RWPE2 (cell line): ENCODE measurements around the gene ZNF169.
"Not testable (repeated sequence)": the region's sequence is repeated elsewhere in the genome, so short reads cannot be mapped to it uniquely, and the experiment has no call there.

ENCODE experiments used
- ATAC-seq: fragments of 200-7000 bp; cut with Tn5 transposase; 3 replicates; pipeline ENCODE4 v1.9.1; 2021; ENCODE audit warnings: low read depth
- DNase-seq: peaks from one replicate; pipeline ENCODE4 v3.0.0-alpha.2; 2020; ENCODE audit warnings: low spot score
- H3K27ac ChIP-seq: fragments of 450-650 bp; 2 replicates; pipeline ENCODE4 v1.5.1; 2017; ENCODE audit warnings: mild to moderate bottlenecking; ENCODE audit not compliant: poor library complexity, severe bottlenecking
- H3K27me3 ChIP-seq: fragments of 250-450 bp; sonication (Bioruptor Pico); 2 replicates; pipeline ENCODE4 v1.5.1; 2021; ENCODE audit warnings: mild to moderate bottlenecking, moderate library complexity; ENCODE audit not compliant: insufficient read depth, poor library complexity, severe bottlenecking
- H3K36me3 ChIP-seq: fragments of 250-450 bp; sonication (Bioruptor Pico); 2 replicates; pipeline ENCODE4 v1.5.1; 2020; ENCODE audit warnings: low read depth, mild to moderate bottlenecking, moderate library complexity
- H3K4me1 ChIP-seq: fragments of 250-450 bp; sonication (Bioruptor Pico); 2 replicates; pipeline ENCODE4 v1.5.1; 2021; ENCODE audit warnings: mild to moderate bottlenecking, moderate library complexity; ENCODE audit not compliant: insufficient read depth, poor library complexity, severe bottlenecking
- H3K4me3 ChIP-seq: fragments of 250-450 bp; sonication (Bioruptor Pico); 2 replicates; pipeline ENCODE4 v1.5.1; 2021; ENCODE audit warnings: mild to moderate bottlenecking, moderate library complexity; ENCODE audit not compliant: severe bottlenecking
- H3K9me3 ChIP-seq: fragments of 250-450 bp; sonication (Bioruptor Pico); 2 replicates; pipeline ENCODE4 v1.5.1; 2021; ENCODE audit warnings: mild to moderate bottlenecking, moderate library complexity; ENCODE audit not compliant: severe bottlenecking
- TF ChIP-seq, protein P1 (sequence below): fragments of 450-650 bp; IDR thresholded peaks from one replicate; pipeline ENCODE4 v1.5.1; 2017; ENCODE audit warnings: mild to moderate bottlenecking, moderate library complexity; ENCODE audit not compliant: poor library complexity, severe bottlenecking

The ZNF169 gene

DNA sequence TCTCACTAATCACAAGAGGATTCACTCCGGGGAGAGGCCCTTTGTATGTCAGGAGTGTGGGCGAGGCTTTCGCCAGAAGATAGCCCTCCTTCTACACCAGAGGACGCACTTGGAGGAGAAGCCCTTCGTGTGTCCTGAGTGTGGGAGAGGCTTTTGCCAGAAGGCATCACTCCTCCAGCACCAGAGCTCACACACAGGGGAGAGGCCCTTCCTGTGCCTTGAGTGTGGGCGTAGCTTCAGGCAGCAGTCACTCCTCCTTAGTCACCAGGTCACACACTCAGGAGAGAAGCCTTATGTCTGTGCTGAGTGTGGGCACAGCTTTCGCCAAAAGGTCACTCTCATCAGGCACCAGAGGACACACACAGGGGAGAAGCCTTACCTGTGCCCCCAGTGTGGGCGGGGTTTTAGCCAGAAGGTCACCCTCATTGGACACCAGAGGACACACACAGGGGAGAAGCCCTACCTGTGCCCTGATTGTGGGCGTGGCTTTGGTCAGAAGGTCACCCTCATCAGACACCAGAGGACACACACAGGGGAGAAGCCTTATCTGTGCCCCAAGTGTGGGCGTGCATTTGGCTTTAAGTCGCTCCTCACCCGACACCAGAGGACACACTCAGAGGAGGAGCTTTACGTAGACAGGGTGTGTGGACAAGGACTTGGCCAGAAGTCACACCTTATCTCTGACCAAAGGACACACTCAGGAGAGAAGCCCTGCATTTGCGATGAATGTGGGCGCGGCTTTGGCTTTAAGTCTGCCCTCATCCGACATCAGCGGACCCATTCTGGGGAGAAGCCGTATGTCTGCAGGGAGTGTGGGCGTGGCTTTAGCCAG, 41.6 kb downstream of the ZNF169 start:
- Histone ChIP-seq H3K4me3 (no peak overlapping the region), H3K4me1 (no peaks in the 10 kb centered on the region), H3K9me3 (no peaks in the 10 kb centered on the region), H3K27ac (no peak overlapping the region), H3K27me3 (no peaks in the 10 kb centered on the region), H3K36me3 (peaks cover 4% of the 10 kb centered on the region)
- TF ChIP-seq, protein P1, sequence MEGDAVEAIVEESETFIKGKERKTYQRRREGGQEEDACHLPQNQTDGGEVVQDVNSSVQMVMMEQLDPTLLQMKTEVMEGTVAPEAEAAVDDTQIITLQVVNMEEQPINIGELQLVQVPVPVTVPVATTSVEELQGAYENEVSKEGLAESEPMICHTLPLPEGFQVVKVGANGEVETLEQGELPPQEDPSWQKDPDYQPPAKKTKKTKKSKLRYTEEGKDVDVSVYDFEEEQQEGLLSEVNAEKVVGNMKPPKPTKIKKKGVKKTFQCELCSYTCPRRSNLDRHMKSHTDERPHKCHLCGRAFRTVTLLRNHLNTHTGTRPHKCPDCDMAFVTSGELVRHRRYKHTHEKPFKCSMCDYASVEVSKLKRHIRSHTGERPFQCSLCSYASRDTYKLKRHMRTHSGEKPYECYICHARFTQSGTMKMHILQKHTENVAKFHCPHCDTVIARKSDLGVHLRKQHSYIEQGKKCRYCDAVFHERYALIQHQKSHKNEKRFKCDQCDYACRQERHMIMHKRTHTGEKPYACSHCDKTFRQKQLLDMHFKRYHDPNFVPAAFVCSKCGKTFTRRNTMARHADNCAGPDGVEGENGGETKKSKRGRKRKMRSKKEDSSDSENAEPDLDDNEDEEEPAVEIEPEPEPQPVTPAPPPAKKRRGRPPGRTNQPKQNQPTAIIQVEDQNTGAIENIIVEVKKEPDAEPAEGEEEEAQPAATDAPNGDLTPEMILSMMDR, result no peak
- no peak; the same call in 1 of the 3 replicates for ATAC-seq
- no peak for DNase-seq

DNA sequence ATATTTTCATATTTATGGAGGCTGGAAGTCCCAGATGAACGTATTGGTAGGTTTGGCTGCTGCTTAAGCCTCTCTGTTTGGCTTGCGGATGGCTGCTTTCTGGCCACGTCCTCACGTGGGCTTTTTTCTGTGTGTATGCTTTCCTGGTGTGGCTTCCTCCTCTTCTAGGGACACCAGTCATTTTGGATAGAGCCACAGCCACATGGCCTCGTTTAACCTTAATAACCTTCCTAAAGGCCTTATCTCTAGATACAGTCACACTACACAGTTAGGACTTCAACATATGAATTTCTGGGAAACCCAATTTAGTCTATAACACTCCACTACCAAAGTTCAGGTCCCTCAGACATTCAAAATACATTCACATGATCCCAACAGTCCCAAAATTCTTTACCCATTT, 42.5 kb downstream of the ZNF169 start:
- H3K27ac ChIP-seq, result no peak overlapping the region
- no peak overlapping the region for H3K4me3 ChIP-seq
- H3K9me3 ChIP-seq, result no peaks in the 10 kb centered on the region
- no peaks in the 10 kb centered on the region for H3K27me3 ChIP-seq
- no peaks in the 10 kb centered on the region; the same call in 1 of the 2 replicates for H3K36me3 ChIP-seq
- DNase-seq (no peak), ATAC-seq (no peak)
- H3K4me1 ChIP-seq, result no peaks in the 10 kb centered on the region
- TF ChIP-seq, protein P1, result no peak

DNA sequence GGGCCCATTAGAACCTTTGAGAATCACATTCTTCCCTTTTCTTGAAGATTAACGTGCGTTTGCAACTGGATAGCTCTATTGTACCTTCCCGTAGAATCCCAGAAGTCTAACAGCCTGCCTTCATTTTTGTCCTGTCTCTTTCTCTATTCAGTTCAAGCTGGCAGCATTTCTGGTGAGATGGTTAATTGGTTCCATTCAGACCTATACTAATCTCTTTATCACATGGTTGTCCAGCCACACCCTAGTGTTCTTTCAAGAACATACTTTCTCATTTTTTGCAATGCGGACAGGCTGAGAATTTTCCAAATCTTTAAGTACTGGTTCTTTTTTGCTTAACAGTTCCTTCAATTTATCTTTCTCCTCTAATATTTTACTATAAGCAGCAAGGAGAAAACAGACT, 43.3 kb downstream of the ZNF169 start:
- no peak for ATAC-seq
- Histone ChIP-seq H3K27me3 (no peaks in the 10 kb centered on the region), H3K27ac (no peak overlapping the region), H3K9me3 (no peaks in the 10 kb centered on the region), H3K4me1 (no peaks in the 10 kb centered on the region), H3K36me3 (no peaks in the 10 kb centered on the region; the same call in 1 of the 2 replicates), H3K4me3 (no peak overlapping the region)
- no peak for DNase-seq
- TF ChIP-seq, protein P1, result no peak

DNA sequence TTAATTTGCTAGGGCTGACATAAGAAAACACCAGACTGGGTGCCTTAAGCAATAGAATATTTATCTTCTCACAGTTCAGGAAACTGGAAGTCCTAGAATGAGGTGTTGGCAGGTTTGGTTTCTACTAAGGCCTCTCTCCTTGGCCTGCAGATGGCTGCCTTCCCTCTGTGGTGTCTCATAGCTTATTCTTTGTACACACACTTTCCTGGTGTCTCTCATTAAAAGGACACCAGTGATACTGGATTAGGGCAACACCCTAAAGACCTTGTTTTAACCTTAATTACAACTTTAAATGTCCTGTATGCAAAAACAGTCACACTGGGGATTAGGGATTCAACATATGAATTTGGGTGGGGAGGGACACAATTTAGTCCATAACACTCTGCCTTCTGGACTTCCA, 44.2 kb downstream of the ZNF169 start:
- TF ChIP-seq, protein P1, result no peak
- no peak for ATAC-seq
- H3K4me3 ChIP-seq, result no peak overlapping the region
- no peaks in the 10 kb centered on the region for H3K9me3 ChIP-seq
- H3K27me3 ChIP-seq, result no peaks in the 10 kb centered on the region
- no peak for DNase-seq
- H3K4me1 ChIP-seq, result no peaks in the 10 kb centered on the region
- no peaks in the 10 kb centered on the region for H3K36me3 ChIP-seq
- no peak overlapping the region for H3K27ac ChIP-seq

DNA sequence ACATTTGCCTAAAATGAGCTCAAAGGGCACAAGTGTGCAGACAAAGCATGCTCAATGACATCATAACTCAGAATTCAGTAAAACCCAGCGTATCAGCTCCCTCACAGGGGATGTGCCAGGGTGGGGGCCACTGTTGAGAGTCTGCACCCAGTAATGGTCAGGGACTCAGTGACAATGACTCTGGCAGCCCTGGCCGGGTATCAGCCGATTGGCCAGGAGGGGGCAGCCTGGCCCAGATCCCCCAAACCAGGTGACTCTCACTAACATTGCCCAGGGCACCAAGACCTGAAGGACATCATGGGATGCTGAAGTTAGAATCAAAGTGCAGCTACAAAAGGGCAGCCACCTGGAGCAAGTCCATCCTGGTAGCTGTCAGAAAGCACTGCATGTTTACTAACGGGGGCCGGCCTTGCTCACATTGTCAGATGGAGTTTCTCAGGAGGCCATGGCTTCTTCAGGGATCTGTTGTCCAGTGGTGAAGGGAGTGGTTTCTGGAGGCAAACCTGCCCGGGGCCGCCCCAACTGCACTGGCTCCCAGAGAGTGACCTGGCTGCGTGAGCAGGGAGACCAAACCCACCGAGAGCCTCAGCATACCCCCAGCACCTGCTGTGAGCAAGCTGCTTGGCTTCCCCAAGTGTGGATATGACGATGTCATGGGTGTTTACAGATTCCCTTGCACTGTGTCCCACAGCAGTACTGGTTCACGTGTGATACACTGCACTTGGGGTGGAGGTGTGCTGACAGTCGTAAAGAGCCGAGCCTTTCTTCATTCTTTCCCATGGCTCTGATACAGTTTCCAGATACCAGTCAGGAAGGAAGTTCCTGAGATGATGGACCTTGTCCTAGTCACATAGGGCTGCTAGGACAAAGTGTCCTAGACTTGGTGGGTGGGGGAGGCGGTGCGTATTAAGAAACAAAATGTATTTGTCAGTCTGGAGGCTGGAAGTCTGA, 56.2 kb downstream of the ZNF169 start:
- not testable (repeated sequence) for H3K4me3 ChIP-seq, DNase-seq, H3K27me3 ChIP-seq, ATAC-seq, H3K36me3 ChIP-seq, H3K4me1 ChIP-seq, H3K9me3 ChIP-seq, H3K27ac ChIP-seq

DNA sequence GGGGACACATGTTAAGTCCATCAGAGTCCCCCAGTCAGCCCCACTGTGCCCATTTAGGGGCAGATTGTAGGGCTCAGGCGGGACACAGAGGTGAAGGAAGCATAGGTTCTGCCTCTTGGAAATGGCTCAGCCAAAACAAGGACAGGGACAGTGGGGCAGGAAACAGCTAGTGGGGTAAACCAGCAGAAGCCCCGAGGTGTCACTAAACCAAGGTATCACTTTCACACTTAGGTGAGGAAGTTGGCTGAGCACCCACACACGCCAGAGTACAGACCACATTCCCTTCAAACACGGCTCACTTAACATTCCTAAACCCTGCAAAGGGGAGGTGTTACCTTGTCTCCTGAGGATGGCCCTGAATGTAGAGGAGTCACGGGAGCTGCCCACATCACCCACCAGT, 57.1 kb downstream of the ZNF169 start:
- H3K27me3 ChIP-seq, H3K9me3 ChIP-seq, H3K4me3 ChIP-seq, H3K27ac ChIP-seq, ATAC-seq, H3K36me3 ChIP-seq, DNase-seq, H3K4me1 ChIP-seq: not testable (repeated sequence)

DNA sequence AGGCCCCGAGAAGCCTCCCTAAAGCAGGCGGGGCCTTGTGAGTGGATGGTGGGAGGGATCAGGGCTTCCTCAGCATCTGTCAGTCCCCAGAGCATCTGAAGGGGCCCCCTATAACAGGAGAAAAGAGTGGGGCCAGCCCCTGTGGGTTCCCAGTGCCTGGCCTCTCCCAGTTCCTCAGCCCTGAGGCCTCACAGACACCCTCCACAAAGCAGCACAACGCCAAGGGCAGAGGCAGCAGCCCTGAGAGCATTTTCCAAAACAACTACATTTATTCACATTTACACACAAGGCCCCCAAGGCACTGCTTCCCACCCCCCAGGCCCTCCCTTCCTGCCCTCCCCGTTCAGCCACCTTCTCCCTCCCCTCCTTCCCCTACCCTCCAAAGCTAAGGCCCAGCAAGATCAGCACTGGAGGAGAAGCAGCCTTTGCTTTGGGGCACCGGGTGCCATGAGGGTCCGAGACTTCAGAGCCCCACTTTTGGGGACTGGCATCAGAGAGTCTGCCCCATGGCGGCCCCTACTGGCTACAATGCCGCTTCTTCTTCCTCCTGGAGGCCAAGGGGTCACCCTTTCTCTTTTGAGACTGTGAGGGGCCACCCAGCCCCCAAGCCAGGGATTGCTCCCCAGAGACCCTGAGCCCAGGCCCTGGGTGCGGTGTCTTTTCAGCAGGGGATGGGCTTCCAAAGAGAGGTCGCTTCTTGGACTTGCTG, 59.0 kb downstream of the ZNF169 start:
- not testable (repeated sequence) for H3K4me1 ChIP-seq, H3K9me3 ChIP-seq, H3K36me3 ChIP-seq, H3K4me3 ChIP-seq, DNase-seq, H3K27me3 ChIP-seq, H3K27ac ChIP-seq
- ATAC-seq, result peak; percentile 17; the same call in 1 of the 3 replicates
